SK-N-SH (cell line): ENCODE measurements around the gene ITIH5. TPM values are rescaled to one million over a fixed set of nuclear protein-coding genes. Genes with fewer than 3 reads are reported as not detected.
A peak's percentile ranks its signal among the peaks of the same experiment; 100 is the strongest.

ENCODE experiments used
- CTCF ChIA-PET: fragments of 300-600, 350-600 bp; formaldehyde crosslinking; extraction: SDS; loops from one replicate; lab custom pipeline; 2021; lab: Yijun Ruan, JAX
- POLR2A ChIA-PET: fragments of 350-600 bp; sonication (Branson Sonifier 250); formaldehyde crosslinking; extraction: SDS; loops from one replicate; lab custom pipeline; 2020; ENCODE audit warnings: antibody characterized with exemption, inconsistent platforms; lab: Yijun Ruan, JAX
- DNase-seq: peaks from one replicate; pipeline ENCODE4 v3.0.0; 2012
- H2AFZ ChIP-seq: fragments of 200-600 bp; sonication (generic); 2 replicates; pipeline ENCODE4 v1.8.1; 2016; ENCODE audit warnings: antibody characterized with exemption, mild to moderate bottlenecking, low read depth
- H3F3A ChIP-seq: fragments of 200-600 bp; sonication (generic); replicated peaks from 2 replicates; pipeline ENCODE3; 2016; ENCODE audit warnings: antibody characterized with exemption, mild to moderate bottlenecking; ENCODE audit not compliant: insufficient read depth
- H3K27ac ChIP-seq, 2 experiments: fragments of 200-500 bp in 1 of 2; fragments of 200-600 bp in 1 of 2; sonication (Bioruptor generic) in 1 of 2; sonication (generic), shearing (Covaris generic) in 1 of 2; 2 replicates each; pipeline versions ENCODE4 v1.5.1 to v1.6.1; 2014 to 2016; ENCODE audit warnings: low read depth in 2 of 2, inconsistent platforms in 1 of 2, low read length in 1 of 2, mild to moderate bottlenecking in 1 of 2, mixed read lengths in 1 of 2
- H3K27me3 ChIP-seq: fragments of 200-600 bp; sonication (generic), shearing (Covaris generic); 2 replicates; pipeline ENCODE4 v1.6.1; 2016; ENCODE audit warnings: mixed run types; ENCODE audit not compliant: insufficient read depth
- H3K36me3 ChIP-seq, 2 experiments: fragments of 200-500 bp in 1 of 2; fragments of 200-600 bp in 1 of 2; sonication (Bioruptor generic) in 1 of 2; sonication (generic) in 1 of 2; replicated peaks in 1 of 2; 2 replicates each; pipeline versions ENCODE3 to v1.5.1; 2014 to 2016; ENCODE audit warnings: low read length in 1 of 2, mild to moderate bottlenecking in 1 of 2; ENCODE audit not compliant: insufficient read depth in 2 of 2, control insufficient read depth in 1 of 2
- H3K4me1 ChIP-seq, 2 experiments: fragments of 200-500 bp in 1 of 2; fragments of 200-600 bp in 1 of 2; sonication (Bioruptor generic) in 1 of 2; sonication (generic), shearing (Covaris generic) in 1 of 2; 2 replicates each; pipeline versions ENCODE4 v1.5.1 to v1.6.1; 2014 to 2016; ENCODE audit warnings: low read depth in 1 of 2, low read length in 1 of 2, mixed run types in 1 of 2; ENCODE audit not compliant: insufficient read depth in 2 of 2, control insufficient read depth in 1 of 2
- H3K4me2 ChIP-seq: fragments of 200-600 bp; sonication (generic), shearing (Covaris generic); 2 replicates; pipeline ENCODE4 v1.6.1; 2017; ENCODE audit warnings: mixed run types
- H3K4me3 ChIP-seq, 2 experiments: fragments of 200-500 bp in 1 of 2; fragments of 200-600 bp in 1 of 2; sonication (Bioruptor generic) in 1 of 2; sonication (generic), shearing (Covaris generic) in 1 of 2; 2 replicates each; pipeline versions ENCODE4 v1.5.1 to v1.8.1; 2014 to 2016; ENCODE audit warnings: low read depth in 2 of 2, inconsistent platforms in 1 of 2, low read length in 1 of 2, mild to moderate bottlenecking in 1 of 2, mixed read lengths in 1 of 2, moderate library complexity in 1 of 2
- H3K79me2 ChIP-seq: fragments of 200-600 bp; sonication (generic); 2 replicates; pipeline ENCODE4 v1.8.1; 2017; ENCODE audit warnings: mild to moderate bottlenecking; ENCODE audit not compliant: insufficient read depth
- H3K9ac ChIP-seq: fragments of 200-600 bp; sonication (generic); 2 replicates; pipeline ENCODE4 v1.6.1; 2017; ENCODE audit warnings: mixed run types
- H3K9me2 ChIP-seq: fragments of 200-600 bp; sonication (generic); 2 replicates; pipeline ENCODE4 v1.6.1; 2017; ENCODE audit warnings: mixed run types
- H3K9me3 ChIP-seq: fragments of 200-600 bp; sonication (generic); 2 replicates; pipeline ENCODE4 v1.6.1; 2017; ENCODE audit warnings: mixed run types, mild to moderate bottlenecking, moderate library complexity
- H4K20me1 ChIP-seq: fragments of 200-600 bp; sonication (generic); 2 replicates; pipeline ENCODE4 v1.6.1; 2017; ENCODE audit warnings: mild to moderate bottlenecking, mixed run types; ENCODE audit not compliant: insufficient read depth
- ELF1 ChIP-seq: IDR thresholded peaks from 2 replicates; pipeline ENCODE4 v1.4.0; 2012
- EP300 ChIP-seq, 2 experiments: IDR thresholded peaks; 2 replicates each; pipeline versions ENCODE4 v1.4.0 to v1.6.1; 2012; ENCODE audit warnings: borderline replicate concordance in 1 of 2, low read depth in 1 of 2, low read length in 1 of 2
- FOXJ3 ChIP-seq: sonication (generic); formaldehyde crosslinking; IDR thresholded peaks from 2 replicates; pipeline ENCODE4 v1.5.1; 2020; ENCODE audit warnings: mild to moderate bottlenecking, missing genetic modification reagents
- GABPA ChIP-seq: IDR thresholded peaks from 2 replicates; pipeline ENCODE4 v1.4.0; 2012; ENCODE audit warnings: low read depth, mild to moderate bottlenecking
- GATA2 ChIP-seq: sonication (generic); formaldehyde crosslinking; IDR thresholded peaks from 2 replicates; pipeline ENCODE4 v1.5.0; 2020; ENCODE audit warnings: mild to moderate bottlenecking, missing genetic modification reagents
- JUND ChIP-seq: IDR thresholded peaks from 2 replicates; pipeline ENCODE4 v1.4.0; 2012
- MEF2A ChIP-seq: IDR thresholded peaks from 2 replicates; pipeline ENCODE4 v1.4.0; 2012; ENCODE audit warnings: low read depth, borderline replicate concordance
- NRF1 ChIP-seq: IDR thresholded peaks from 2 replicates; pipeline ENCODE4 v1.6.1; 2012; ENCODE audit warnings: low read depth, mild to moderate bottlenecking, low read length
- POLR2AphosphoS5 ChIP-seq: IDR thresholded peaks from 2 replicates; pipeline ENCODE4 v1.6.1; 2012; ENCODE audit warnings: low read depth, low read length
- RAD21 ChIP-seq: IDR thresholded peaks from 2 replicates; pipeline ENCODE4 v1.6.1; 2012; ENCODE audit warnings: mild to moderate bottlenecking, low read length
- RCOR1 ChIP-seq: fragments of 150-350 bp; IDR thresholded peaks from 2 replicates; pipeline ENCODE4 v1.6.1; 2017; ENCODE audit warnings: antibody characterized with exemption, low read length
- RXRA ChIP-seq: IDR thresholded peaks from 2 replicates; pipeline ENCODE4 v1.4.0; 2012; ENCODE audit warnings: low read depth, mild to moderate bottlenecking, borderline replicate concordance
- SIN3A ChIP-seq: IDR thresholded peaks from 2 replicates; pipeline ENCODE4 v1.6.1; 2012; ENCODE audit warnings: low read depth, mild to moderate bottlenecking, low read length, moderate library complexity, borderline replicate concordance
- SMC3 ChIP-seq: IDR thresholded peaks from 2 replicates; pipeline ENCODE4 v1.6.1; 2012; ENCODE audit warnings: low read depth, low read length, improper control_type of control experiment
- TAF1 ChIP-seq: IDR thresholded peaks from 2 replicates; pipeline ENCODE4 v1.6.1; 2012; ENCODE audit warnings: low read depth, mild to moderate bottlenecking, low read length, moderate library complexity, borderline replicate concordance
- TCF12 ChIP-seq: IDR thresholded peaks from 2 replicates; pipeline ENCODE4 v1.4.0; 2012
- TEAD4 ChIP-seq: IDR thresholded peaks from 2 replicates; pipeline ENCODE4 v1.4.0; 2012; ENCODE audit warnings: mild to moderate bottlenecking, borderline replicate concordance; ENCODE audit not compliant: insufficient read depth
- YY1 ChIP-seq: IDR thresholded peaks from 2 replicates; pipeline ENCODE4 v1.4.0; 2012; ENCODE audit warnings: low read depth, mild to moderate bottlenecking
- WGBS: methylation state at CpG from one replicate; pipeline ENCODE4 v1.1.6; 2017; ENCODE audit warnings: low lambda C conversion rate; 5-methylcytosine and 5-hydroxymethylcytosine counted together
- polyA plus RNA-seq, 3 experiments: library from polyadenylated mRNA; depleted of rRNA; stranded (reverse); fragments of >200 nt; gene quantifications; 2 replicates each; pipeline ENCODE4 v1.2.3, GENCODE V29; 2012
- TF ChIP-seq, protein P1 (sequence below): IDR thresholded peaks from 2 replicates; pipeline ENCODE4 v1.4.0; 2012; ENCODE audit warnings: low read depth, borderline replicate concordance
- TF ChIP-seq, protein P2 (sequence below): IDR thresholded peaks from 2 replicates; pipeline ENCODE4; 2012
- TF ChIP-seq, protein P3 (sequence below): IDR thresholded peaks from 2 replicates; pipeline ENCODE4 v1.4.0; 2012; ENCODE audit warnings: low read depth, borderline replicate concordance
- TF ChIP-seq, protein P4 (sequence below): IDR thresholded peaks from 2 replicates; pipeline ENCODE4 v1.4.0; 2012; ENCODE audit warnings: low read depth

ITIH5 gene
- polyA plus RNA-seq, 1 of the 3 experiments (the other 2 are of a cell fraction) = 0.07 TPM

DNA sequence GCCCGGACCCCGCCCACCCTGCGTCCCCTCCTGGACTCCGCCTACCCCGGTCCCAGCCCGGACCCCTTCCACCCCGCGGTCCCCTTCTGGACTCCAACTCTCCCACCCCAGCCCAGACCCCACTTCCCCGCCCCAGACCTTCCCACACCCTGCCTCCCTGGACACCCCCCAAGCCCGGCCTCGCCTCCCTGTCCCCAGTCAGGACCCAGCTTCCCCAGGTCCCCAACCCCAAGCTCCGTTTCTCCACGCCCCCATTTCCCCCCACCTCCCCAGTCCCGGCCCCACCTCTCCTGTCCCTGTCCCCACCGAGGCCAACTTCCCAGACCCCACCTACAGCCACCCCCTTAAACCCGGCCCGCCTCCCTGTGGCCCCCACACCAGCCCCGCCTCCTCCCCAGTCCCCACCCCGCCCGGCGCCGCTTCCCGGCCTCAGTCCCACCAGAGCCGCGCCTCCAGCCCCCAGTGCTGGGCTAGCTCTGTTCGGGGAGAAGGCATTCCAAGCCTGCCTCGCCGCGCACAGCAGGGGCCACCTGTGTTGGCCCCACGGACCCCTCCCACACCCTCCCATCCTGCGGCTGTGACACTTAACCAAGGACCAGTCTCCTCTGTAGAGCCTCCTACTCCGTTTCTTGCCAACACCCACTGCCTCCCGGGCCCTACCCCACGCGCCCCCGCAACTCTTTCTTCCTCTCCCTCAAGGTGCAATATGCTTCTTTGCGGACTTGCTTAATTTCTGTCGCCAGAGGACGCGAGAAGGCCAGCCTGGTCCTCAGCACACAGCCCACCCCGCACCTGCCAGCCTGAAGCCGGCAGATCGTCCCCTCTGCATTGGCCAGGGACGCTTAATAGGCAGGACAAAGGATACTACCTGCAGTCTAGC lies 736 bp upstream of the ITIH5 start:
- Histone ChIP-seq H3K9ac (no peak overlapping the region), H3K27me3 (peaks cover 17% of the 10 kb centered on the region), H2AFZ (no peak overlapping the region)
- POLR2A ChIA-PET = no interaction called here
- TF ChIP-seq, protein P1, sequence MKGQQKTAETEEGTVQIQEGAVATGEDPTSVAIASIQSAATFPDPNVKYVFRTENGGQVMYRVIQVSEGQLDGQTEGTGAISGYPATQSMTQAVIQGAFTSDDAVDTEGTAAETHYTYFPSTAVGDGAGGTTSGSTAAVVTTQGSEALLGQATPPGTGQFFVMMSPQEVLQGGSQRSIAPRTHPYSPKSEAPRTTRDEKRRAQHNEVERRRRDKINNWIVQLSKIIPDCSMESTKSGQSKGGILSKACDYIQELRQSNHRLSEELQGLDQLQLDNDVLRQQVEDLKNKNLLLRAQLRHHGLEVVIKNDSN = no peak
- TF ChIP-seq SIN3A = no peak
- TF ChIP-seq MEF2A = no peak
- no peak for TF ChIP-seq RXRA
- no peak for TF ChIP-seq ELF1
- TF ChIP-seq, all 33 proteins: peak for 0
- peaks cover 0 to 7% of the 10 kb centered on the region in 2 experiments; a peak in 1 of 4 replicates for H3K4me1 ChIP-seq
- H3K4me2 ChIP-seq = no peak overlapping the region
- DNase-seq = peak; percentile 67
- H3K79me2 ChIP-seq = no peaks in the 10 kb centered on the region
- no peaks in the 10 kb centered on the region for H3K9me3 ChIP-seq
- peak overlapping the region in 1 of 2 experiments; percentile 22; a peak in 1 of 4 replicates for H3K4me3 ChIP-seq
- CTCF ChIA-PET = interaction anchor here (2.3 kb wide), 1 partner anchor 142 kb away, joined by 8 read pairs; no protein-coding TSS in a partner anchor
- H3F3A ChIP-seq = no peaks in the 10 kb centered on the region
- WGBS = 10% methylated on average over 25 of the region's 44 CpGs
- H3K27ac ChIP-seq = no peak overlapping the region
- H3K36me3 ChIP-seq = no peaks in the 10 kb centered on the region
- H4K20me1 ChIP-seq = no peaks in the 10 kb centered on the region
- H3K9me2 ChIP-seq = no peaks in the 10 kb centered on the region

DNA sequence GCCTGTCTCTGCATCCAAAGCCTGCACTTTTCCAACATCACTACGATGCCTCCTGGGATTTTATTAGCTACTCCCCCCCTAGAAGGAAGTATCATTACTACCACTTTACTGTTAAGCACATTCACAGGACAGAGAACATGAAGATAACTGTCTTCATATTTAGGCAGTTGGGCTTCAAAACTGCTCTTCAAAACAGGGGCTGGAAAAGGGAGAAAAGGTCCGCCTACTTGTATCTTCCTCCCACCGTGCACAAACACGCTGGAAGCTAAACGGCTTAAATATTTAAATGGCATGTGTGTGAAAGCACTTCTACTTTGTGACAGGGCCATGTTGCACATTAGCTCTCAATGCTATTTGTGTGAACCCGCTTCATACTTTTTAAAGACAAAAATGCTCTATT lies 999 bp downstream of the ITIH5 start:
- Histone ChIP-seq H3K4me1 (peaks cover 0 to 7% of the 10 kb centered on the region in 2 experiments; a peak in 1 of 4 replicates), H3K79me2 (no peaks in the 10 kb centered on the region), H3K4me2 (peak overlapping the region; percentile 71; the same call in 1 of the 2 replicates), H3K36me3 (no peaks in the 10 kb centered on the region), H3K27me3 (peaks cover 17% of the 10 kb centered on the region), H3K9me3 (no peaks in the 10 kb centered on the region), H2AFZ (no peak overlapping the region), H4K20me1 (no peaks in the 10 kb centered on the region), H3K9ac (no peak overlapping the region), H3K27ac (no peak overlapping the region), H3F3A (no peaks in the 10 kb centered on the region), H3K9me2 (no peaks in the 10 kb centered on the region), H3K4me3 (no peak overlapping the region; a peak in 1 of 4 replicates)
- ChIA-PET CTCF (interaction anchor here (1.3 to 2.3 kb wide), 4 partner anchors 21 to 140 kb away, joined by 4 to 8 read pairs (median 5); no protein-coding TSS in a partner anchor), POLR2A (no interaction called here)
- no peak for TF ChIP-seq YY1
- TF ChIP-seq POLR2AphosphoS5 = no peak
- no peak for TF ChIP-seq MEF2A
- TF ChIP-seq RCOR1 = no peak
- TF ChIP-seq GABPA = no peak
- no peak for TF ChIP-seq GATA2 (CRISPR knock-in tag)
- TF ChIP-seq TEAD4 = no peak
- no peak for TF ChIP-seq SMC3
- TF ChIP-seq, protein P2, sequence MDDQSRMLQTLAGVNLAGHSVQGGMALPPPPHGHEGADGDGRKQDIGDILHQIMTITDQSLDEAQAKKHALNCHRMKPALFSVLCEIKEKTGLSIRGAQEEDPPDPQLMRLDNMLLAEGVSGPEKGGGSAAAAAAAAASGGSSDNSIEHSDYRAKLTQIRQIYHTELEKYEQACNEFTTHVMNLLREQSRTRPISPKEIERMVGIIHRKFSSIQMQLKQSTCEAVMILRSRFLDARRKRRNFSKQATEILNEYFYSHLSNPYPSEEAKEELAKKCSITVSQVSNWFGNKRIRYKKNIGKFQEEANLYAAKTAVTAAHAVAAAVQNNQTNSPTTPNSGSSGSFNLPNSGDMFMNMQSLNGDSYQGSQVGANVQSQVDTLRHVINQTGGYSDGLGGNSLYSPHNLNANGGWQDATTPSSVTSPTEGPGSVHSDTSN = no peak
- TF ChIP-seq RXRA = no peak
- no peak for TF ChIP-seq ELF1
- no peak for TF ChIP-seq EP300 (IDR thresholded peaks at IDR 0.05; ENCODE audit: borderline replicate concordance in 1 of 2, low read depth in 1 of 2, low read length in 1 of 2)
- TF ChIP-seq TAF1 = no peak
- no peak for TF ChIP-seq NRF1
- no peak for TF ChIP-seq FOXJ3 (CRISPR knock-in tag)
- no peak for TF ChIP-seq RAD21
- TF ChIP-seq, protein P3, sequence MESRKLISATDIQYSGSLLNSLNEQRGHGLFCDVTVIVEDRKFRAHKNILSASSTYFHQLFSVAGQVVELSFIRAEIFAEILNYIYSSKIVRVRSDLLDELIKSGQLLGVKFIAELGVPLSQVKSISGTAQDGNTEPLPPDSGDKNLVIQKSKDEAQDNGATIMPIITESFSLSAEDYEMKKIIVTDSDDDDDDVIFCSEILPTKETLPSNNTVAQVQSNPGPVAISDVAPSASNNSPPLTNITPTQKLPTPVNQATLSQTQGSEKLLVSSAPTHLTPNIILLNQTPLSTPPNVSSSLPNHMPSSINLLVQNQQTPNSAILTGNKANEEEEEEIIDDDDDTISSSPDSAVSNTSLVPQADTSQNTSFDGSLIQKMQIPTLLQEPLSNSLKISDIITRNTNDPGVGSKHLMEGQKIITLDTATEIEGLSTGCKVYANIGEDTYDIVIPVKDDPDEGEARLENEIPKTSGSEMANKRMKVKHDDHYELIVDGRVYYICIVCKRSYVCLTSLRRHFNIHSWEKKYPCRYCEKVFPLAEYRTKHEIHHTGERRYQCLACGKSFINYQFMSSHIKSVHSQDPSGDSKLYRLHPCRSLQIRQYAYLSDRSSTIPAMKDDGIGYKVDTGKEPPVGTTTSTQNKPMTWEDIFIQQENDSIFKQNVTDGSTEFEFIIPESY = no peak
- TF ChIP-seq, protein P4, sequence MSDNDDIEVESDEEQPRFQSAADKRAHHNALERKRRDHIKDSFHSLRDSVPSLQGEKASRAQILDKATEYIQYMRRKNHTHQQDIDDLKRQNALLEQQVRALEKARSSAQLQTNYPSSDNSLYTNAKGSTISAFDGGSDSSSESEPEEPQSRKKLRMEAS = no peak
- TF ChIP-seq TCF12 = no peak
- no peak for TF ChIP-seq JUND
- WGBS = 13% methylated on average over 6 of the region's 6 CpGs
- peak; percentile 17 for DNase-seq
